Activated T-cell treated with anti-CD3 and anti-CD28 coated beads for 1 hour (primary cell): Measurements from ENCODE around the gene SMARCAD1.
A peak's percentile ranks its signal among the peaks of the same experiment; 100 is the strongest.

Source experiments
- DNase-seq: peaks from one replicate; pipeline ENCODE4 v3.0.0-alpha.2; 2020; ENCODE audit warnings: low read depth

Gene SMARCAD1

GRCh38 chr4:94207469-94208224 is at the start of gene SMARCAD1:
Gene SMARCAD1, plus strand, starts transcription at chr4:94207865. Its CDS starts 530 bp downstream, at chr4:94208395.
- DNase-seq = peak; percentile 78

DNA sequence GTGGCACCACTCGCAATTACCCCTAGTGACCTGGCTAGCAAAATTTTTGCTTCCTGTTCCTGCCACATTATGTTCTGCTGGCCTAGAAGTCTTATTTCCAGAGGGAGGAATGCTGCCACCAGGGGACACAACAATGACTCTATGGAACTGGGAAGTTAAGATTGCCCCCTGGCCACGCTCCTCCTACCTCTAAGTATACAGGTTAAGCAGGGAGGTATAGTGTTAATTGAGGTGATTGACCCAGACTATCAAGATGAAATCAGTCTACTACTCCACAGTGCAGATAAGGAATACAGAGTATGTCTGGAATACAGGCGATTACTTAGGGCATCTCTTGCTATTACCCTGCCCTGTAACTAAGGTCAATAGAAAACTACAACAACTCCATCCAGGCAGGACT is 48.8 kb upstream of the SMARCAD1 start:
- DNase-seq = no peak

GRCh38 chr4:94159790-94160189 is 47.9 kb upstream of the SMARCAD1 start:
- DNase-seq = no peak

DNA sequence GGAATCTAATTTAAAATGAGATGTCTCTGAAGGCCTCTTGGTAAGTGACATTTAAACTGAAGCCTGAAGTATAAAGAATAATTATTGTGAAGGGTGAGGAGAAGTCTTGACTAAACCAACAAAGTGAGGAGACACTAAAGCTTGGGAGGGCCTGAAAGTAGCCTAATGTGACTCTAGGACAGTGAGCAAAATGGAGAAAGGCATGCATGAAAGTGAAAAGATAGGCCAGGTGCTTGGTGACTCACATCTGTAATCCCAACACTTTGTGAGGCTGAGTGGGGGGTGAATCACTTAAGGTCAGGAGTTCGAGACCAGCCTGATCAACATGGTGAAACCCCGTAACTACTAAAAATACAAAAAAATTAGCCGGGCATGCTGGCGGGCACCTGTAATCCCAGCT is 46.9 kb upstream of the SMARCAD1 start:
- no peak for DNase-seq

GRCh38 chr4:94165256-94165655 is 42.4 kb upstream of the SMARCAD1 start:
- no peak for DNase-seq

- DNase-seq = no peak
These were observed 39.3 kb upstream of the SMARCAD1 start for GRCh38 chr4:94168321-94168720.

DNA sequence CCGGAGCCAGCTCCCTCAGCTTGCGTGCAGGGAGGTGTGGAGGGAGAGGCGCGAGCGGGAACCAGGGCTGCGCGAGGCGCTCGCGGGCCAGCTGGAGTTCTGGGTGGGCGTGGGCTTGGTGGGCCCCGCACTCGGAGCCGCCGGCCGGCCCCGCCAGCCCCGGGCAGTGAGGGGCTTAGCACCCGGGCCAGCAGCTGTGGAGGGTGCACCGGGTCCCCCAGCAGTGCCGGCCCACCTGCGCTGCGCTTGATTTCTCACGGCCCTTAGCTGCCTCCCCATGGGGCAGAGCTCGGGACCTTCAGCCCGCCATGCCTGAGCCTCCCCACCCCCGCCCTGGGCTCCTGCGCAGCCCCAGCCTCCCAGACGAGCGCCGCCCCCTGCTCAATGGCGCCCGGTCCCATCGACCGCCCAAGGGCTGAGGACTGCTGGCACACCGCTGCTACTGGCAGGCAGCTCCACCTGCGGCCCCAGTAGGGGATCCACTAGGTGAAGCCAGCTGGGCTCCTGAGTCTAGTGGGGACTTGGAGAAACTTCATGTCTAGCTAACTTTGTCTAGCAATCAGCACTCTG is 37.8 kb upstream of the SMARCAD1 start:
- DNase-seq = no peak

GRCh38 chr4:94171616-94172015 is 36.0 kb upstream of the SMARCAD1 start:
- no peak for DNase-seq

GRCh38 chr4:94175553-94176261 is 32.0 kb upstream of the SMARCAD1 start:
- DNase-seq = no peak

DNA sequence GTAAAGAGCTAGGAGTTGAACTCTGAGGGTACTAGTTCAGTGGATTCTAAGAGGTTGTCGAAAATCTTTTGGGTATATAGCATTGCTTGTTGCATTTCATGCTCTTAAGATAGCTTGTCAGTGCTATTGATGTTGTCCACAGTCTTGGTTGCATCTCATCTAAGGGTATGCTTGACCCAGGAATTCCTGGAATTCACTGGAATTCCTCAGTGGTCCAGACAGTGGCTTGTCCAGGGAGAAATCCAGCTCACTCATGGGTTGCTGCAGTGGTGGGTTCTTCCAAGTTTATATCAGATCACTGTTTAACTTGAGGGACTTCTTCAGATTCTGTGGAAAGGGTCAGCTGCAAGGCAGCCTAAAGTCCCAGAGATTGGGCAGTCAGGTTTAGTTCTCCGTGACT is 29.8 kb upstream of the SMARCAD1 start:
- DNase-seq = no peak

DNA sequence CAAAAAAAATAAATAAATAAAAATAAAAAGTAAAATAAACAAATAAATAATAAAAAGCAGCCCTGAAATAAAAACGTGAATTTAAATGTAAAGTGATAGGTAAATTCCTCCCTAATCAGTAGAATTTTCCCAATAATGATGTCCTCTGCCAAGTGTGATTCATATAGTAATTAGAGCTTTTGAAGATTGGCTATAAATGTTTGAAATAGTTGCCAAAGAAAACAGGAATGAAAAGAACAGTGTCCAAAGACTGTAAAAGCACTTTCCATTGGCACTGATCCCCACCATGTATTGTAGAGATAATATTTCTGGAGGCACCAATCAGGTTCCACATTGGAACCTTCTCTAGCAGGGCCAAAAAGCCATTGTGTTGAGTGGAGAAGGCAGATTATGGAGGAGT is 25.9 kb upstream of the SMARCAD1 start:
- DNase-seq = no peak

DNA sequence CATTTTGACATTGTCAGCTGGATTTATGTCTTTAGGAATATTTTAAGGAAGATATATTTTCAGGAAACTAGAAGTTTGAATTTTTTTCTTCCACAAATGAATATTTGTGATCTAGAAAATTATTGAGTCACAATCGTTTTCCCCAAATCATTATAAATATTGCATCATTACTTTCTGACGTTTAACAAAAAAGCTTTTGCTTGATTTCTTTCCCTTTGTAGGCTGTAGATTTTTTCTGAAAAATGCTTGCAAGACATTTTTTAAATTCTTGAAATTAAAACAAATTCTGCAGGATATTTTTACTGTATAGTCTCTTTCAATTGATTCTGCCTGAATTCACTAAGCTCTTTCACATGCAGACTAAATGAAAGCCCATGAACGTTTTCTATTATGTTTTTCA is 4.9 kb upstream of the SMARCAD1 start:
- DNase-seq = no peak

- DNase-seq = no peak
These were observed 601 bp downstream of the SMARCAD1 start for GRCh38 chr4:94208266-94208665.

- DNase-seq = no peak
These were observed 1.3 kb downstream of the SMARCAD1 start for GRCh38 chr4:94208918-94209317.

DNA sequence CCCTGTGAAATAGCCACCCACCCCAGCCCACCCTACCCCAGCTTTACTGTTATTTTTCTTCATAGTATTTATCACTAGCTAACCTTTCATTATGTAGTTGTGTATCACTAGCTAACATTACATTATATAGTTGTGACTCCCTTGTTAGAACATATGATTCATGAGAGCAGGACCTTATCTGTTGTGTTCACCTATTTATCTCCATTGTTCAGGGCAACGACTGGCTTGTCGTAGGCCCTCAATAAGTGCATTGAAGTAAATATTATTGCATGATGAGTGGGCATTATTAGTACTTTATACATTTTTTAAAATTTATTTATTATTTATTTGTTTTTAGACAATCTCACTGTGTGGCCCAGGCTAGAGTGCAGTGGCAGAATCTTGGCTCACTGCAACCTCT is 4.2 kb downstream of the SMARCAD1 start:
- no peak for DNase-seq

- DNase-seq = no peak
These were observed 7.1 kb downstream of the SMARCAD1 start for GRCh38 chr4:94214703-94215319.

DNA sequence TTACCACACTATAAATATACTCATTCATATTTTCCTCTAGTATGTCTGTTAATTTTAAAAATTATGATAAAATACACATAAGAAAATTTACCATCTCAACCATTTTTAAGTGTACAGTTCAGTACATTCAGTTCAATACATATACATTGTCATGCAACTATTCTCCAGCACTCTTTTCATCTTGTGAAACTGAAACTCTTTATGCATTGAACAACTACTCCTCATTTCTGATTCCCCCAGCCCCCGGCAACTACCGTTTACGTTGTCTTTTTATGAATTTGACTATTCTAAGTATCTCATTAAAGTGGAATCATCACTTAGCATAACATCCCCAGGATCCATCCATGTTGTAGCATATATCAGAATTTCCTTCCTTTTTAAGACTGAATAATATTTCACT is 8.7 kb downstream of the SMARCAD1 start:
- no peak for DNase-seq

DNA sequence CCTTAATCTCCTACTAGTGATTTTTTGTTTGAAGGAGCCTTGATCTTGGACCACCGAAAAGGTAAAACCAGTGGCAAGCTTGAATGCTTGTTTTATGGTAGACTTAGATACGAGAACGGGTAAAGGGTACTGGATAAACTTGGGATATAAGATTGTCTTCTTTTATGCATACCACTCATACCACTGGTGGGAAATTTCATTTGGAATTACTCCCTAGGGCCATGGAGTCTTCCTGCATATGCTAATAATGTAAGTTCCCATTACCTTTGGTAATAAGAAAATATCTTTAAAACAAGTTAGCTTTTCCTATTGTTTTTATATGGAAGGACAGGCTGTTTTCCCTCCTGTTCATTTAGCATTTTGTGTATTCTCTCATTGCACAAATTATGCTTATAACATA is 11.7 kb downstream of the SMARCAD1 start:
- DNase-seq = no peak

DNA sequence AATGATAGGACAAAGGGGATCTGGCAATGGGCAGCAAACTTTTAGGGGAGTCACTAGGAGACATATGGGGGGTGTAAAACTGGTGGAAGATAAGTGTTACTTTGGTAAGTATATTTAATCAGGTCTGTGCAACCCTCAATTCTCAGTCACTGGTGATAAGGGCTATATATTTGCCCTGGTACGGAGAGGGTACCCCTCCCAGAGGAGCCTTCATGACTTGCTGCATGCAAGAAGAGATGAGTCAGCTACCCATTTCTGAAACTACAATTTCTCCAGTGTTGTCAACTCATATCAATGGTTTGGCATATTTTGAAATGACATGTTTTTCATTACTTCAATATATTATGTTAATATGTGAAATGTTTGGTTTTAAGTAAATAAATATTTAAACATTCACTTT is 14.3 kb downstream of the SMARCAD1 start:
- DNase-seq = no peak

DNA sequence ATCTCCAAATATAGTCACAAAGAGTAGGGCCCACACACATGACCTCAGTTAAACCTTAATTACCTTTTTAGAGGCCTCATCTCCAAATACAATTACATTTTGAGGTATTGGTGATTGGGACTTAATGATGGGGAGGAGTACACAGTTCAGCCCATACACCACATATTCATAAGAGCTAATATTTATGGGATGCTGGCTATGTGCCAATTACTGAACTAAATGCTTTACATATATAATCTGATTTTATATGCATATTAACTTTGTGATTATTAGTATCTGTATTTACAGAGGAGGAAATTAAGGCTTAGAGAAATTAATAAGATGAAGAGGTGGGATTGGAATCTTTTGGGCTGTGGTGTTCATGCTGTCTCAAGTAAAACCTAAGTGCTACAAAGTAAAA is 17.8 kb downstream of the SMARCAD1 start:
- DNase-seq = no peak

GRCh38 chr4:94226763-94227162 is 19.1 kb downstream of the SMARCAD1 start:
- DNase-seq = no peak

- DNase-seq = no peak
These were observed 21.0 kb downstream of the SMARCAD1 start for GRCh38 chr4:94228493-94229216.
